Airway epithelial cell (primary cell): Measurements from ENCODE around the gene CDH3. TPM values are rescaled to one million over a fixed set of nuclear protein-coding genes. Genes with fewer than 3 reads are reported as not detected.

Experiments
- total RNA-seq: library from RNA; depleted of rRNA; stranded (reverse); fragments of >200 nt; gene quantifications from 2 replicates; pipeline ENCODE4 v1.2.3, GENCODE V29; 2015

Gene CDH3
- total RNA-seq = 567 and 645 TPM in 2 replicates

DNA sequence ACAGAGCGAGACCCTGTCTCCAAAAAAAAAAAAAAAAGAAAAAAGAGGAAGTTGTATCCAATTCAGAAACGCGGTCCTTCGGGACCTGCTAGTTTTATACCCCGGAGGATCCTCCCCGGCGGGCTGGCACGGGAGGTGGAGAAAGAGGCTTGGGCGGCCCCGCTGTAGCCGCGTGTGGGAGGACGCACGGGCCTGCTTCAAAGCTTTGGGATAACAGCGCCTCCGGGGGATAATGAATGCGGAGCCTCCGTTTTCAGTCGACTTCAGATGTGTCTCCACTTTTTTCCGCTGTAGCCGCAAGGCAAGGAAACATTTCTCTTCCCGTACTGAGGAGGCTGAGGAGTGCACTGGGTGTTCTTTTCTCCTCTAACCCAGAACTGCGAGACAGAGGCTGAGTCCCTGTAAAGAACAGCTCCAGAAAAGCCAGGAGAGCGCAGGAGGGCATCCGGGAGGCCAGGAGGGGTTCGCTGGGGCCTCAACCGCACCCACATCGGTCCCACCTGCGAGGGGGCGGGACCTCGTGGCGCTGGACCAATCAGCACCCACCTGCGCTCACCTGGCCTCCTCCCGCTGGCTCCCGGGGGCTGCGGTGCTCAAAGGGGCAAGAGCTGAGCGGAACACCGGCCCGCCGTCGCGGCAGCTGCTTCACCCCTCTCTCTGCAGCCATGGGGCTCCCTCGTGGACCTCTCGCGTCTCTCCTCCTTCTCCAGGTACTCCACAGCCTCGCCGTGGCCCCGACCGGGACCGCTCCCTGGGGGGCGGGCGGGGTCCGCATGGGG lies at the start of gene CDH3:
Gene CDH3 (plus strand): TSS at position 596 of the 779 bp plus-strand sequence. CDS start 70 bp downstream, at position 666.

DNA sequence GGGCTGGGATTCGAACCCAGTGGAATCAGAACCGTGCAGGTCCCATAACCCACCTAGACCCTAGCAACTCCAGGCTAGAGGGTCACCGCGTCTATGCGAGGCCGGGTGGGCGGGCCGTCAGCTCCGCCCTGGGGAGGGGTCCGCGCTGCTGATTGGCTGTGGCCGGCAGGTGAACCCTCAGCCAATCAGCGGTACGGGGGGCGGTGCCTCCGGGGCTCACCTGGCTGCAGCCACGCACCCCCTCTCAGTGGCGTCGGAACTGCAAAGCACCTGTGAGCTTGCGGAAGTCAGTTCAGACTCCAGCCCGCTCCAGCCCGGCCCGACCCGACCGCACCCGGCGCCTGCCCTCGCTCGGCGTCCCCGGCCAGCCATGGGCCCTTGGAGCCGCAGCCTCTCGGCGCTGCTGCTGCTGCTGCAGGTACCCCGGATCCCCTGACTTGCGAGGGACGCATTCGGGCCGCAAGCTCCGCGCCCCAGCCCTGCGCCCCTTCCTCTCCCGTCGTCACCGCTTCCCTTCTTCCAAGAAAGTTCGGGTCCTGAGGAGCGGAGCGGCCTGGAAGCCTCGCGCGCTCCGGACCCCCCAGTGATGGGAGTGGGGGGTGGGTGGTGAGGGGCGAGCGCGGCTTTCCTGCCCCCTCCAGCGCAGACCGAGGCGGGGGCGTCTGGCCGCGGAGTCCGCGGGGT lies 92.1 kb downstream of the CDH3 start, which contains the start of gene CDH1:
Gene CDH1 (plus strand): TSS at position 247 of the 684 bp plus-strand sequence. CDS start 124 bp downstream, at position 371.

Other genes starting within 250 kb of the CDH3 start
- gene SMPD3, start 196.8 kb upstream of the CDH3 start, total RNA-seq = not detected in 2 replicates
- 14.7 and 16.9 TPM in 2 replicates for gene ZFP90, start 106.0 kb upstream of the CDH3 start, total RNA-seq
- gene CDH1, start 92.0 kb downstream of the CDH3 start, total RNA-seq = 224 and 265 TPM in 2 replicates
- gene TANGO6, start 198.2 kb downstream of the CDH3 start, total RNA-seq = 9.0 and 11.9 TPM in 2 replicates